HG03135 (cell line): ENCODE measurements around the gene SPEG.
A peak's percentile ranks its signal among the peaks of the same experiment; 100 is the strongest.

ENCODE experiments used
- ATAC-seq: cut with Tn5 transposase; IDR thresholded peaks from one replicate; pipeline ENCODE4 v1.9.1; 2021; ENCODE audit warnings: mild to moderate bottlenecking, moderate library complexity; ENCODE audit not compliant: unreplicated experiment

SPEG gene

GRCh38 chr2:219542931-219543595 lies 108.4 kb downstream of the SPEG start:
- ATAC-seq = peak; percentile 37

- peak; percentile 73 for ATAC-seq
These were observed 109.1 kb downstream of the SPEG start, which contains the start of the genes CHPF and TMEM198 for GRCh38 chr2:219543596-219544358. CHPF (minus strand) TSS chr2:219543809; CDS start chr2:219543538, 271 bp downstream. TMEM198 (plus strand) TSS chr2:219544028; CDS start chr2:219544728, 700 bp downstream.

GRCh38 chr2:219544567-219544966 lies 109.9 kb downstream of the SPEG start:
- no peak for ATAC-seq

- no peak for ATAC-seq
These were observed 110.8 kb downstream of the SPEG start for GRCh38 chr2:219545295-219545942.

- no peak for ATAC-seq
These were observed 111.3 kb downstream of the SPEG start for GRCh38 chr2:219545943-219546352.

GRCh38 chr2:219547621-219548020 lies 113.0 kb downstream of the SPEG start:
- ATAC-seq = no peak
